ENCODE data around the gene WNK2.

Gene WNK2

GRCh38 chr9:93252781-93253530 is 69.0 kb downstream of the WNK2 start:
- DNase-seq (ENCODE audit: low read depth in 2 of 2, low spot score in 1 of 2) = no peak

- no peak for DNase-seq (ENCODE audit: low read depth in 2 of 2, low spot score in 1 of 2)
Measured at GRCh38 chr9:93253633-93254032, 69.7 kb downstream of the WNK2 start.

- no peak for DNase-seq (ENCODE audit: low read depth in 2 of 2, low spot score in 1 of 2)
Measured at GRCh38 chr9:93254061-93254481, 70.1 kb downstream of the WNK2 start.

- DNase-seq (ENCODE audit: low read depth in 2 of 2, low spot score in 1 of 2) = no peak
Measured at GRCh38 chr9:93254806-93255493, 71.0 kb downstream of the WNK2 start.

- no peak for DNase-seq (ENCODE audit: low read depth in 2 of 2, low spot score in 1 of 2)
Measured at GRCh38 chr9:93255494-93255867, 71.5 kb downstream of the WNK2 start.

- no peak for DNase-seq (ENCODE audit: low read depth in 2 of 2, low spot score in 1 of 2)
Measured at GRCh38 chr9:93255994-93256877, 72.3 kb downstream of the WNK2 start.

GRCh38 chr9:93256878-93257807 is 73.2 kb downstream of the WNK2 start:
- DNase-seq (ENCODE audit: low read depth in 2 of 2, low spot score in 1 of 2) = no peak

GRCh38 chr9:93257808-93258331 is 73.9 kb downstream of the WNK2 start:
- DNase-seq (ENCODE audit: low read depth in 2 of 2, low spot score in 1 of 2) = no peak

- DNase-seq (ENCODE audit: low read depth in 2 of 2, low spot score in 1 of 2) = no peak
Measured at GRCh38 chr9:93258419-93258817, 74.5 kb downstream of the WNK2 start.

GRCh38 chr9:93258818-93259489 is 75.0 kb downstream of the WNK2 start:
- DNase-seq (ENCODE audit: low read depth in 2 of 2, low spot score in 1 of 2) = no peak

GRCh38 chr9:93259490-93260262 is 75.7 kb downstream of the WNK2 start:
- no peak for DNase-seq (ENCODE audit: low read depth in 2 of 2, low spot score in 1 of 2)

- no peak for DNase-seq (ENCODE audit: low read depth in 2 of 2, low spot score in 1 of 2)
Measured at GRCh38 chr9:93260263-93261066, 76.5 kb downstream of the WNK2 start.

- no peak for DNase-seq (ENCODE audit: low read depth in 2 of 2, low spot score in 1 of 2)
Measured at GRCh38 chr9:93261281-93261680, 77.3 kb downstream of the WNK2 start.

- no peak for DNase-seq (ENCODE audit: low read depth in 2 of 2, low spot score in 1 of 2)
Measured at GRCh38 chr9:93261735-93262523, 78.0 kb downstream of the WNK2 start.

GRCh38 chr9:93262537-93263310 is 78.8 kb downstream of the WNK2 start:
- DNase-seq (ENCODE audit: low read depth in 2 of 2, low spot score in 1 of 2) = no peak

GRCh38 chr9:93263334-93264229 is 79.6 kb downstream of the WNK2 start:
- DNase-seq (ENCODE audit: low read depth in 2 of 2, low spot score in 1 of 2) = no peak
